ENCODE data around the gene SEPTIN8.

The SEPTIN8 gene

DNA sequence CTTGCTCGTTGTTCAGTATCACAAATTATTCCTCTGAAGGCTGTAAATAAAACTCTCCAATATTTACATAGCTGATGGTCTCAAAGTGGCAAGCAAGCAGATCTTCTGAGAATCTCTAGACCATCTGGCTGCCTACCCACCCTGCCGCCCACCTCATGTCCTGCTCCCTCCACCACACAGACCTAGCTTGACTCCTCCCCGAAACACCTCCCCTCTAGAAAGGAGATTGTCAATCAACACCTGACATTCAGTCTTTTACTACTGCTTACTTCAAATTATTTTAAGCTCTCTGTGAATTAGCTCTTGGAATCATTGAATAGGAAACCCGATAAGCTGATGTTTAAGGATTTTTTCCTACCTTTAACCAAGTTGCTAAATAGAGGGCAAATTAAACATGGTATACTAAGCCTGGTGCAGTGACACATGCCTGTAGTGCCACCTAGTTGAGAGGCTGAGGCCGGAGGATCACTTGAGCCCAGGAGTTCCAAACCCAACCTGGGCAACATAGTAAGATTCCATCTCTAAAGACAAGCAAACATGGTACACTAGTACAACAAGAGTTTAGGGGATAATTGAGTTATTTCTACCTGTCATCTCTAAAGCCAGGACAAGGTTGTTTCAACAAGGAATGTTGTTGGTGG, 25.1 kb upstream of the SEPTIN8 start:
- Mint-ChIP-seq H3K4me3 (no peak overlapping the region), H3K27ac (peak overlapping the region; percentile 26)

GRCh38 chr5:132800545-132800944, 23.5 kb upstream of the SEPTIN8 start:
- no peaks in the 10 kb centered on the region for H3K36me3 Mint-ChIP-seq (ENCODE audit: low read depth)
- H3K4me3 Mint-ChIP-seq, result no peak overlapping the region
- H3K27ac Mint-ChIP-seq, result no peak overlapping the region
- no peaks in the 10 kb centered on the region for H3K9me3 Mint-ChIP-seq
- peaks cover 41% of the 10 kb centered on the region for H3K27me3 Mint-ChIP-seq
- H3K4me1 Mint-ChIP-seq (ENCODE audit: low read depth), result no peaks in the 10 kb centered on the region

More for the DNA sequence above, 25.1 kb upstream of the SEPTIN8 start:
- H3K9me3 Mint-ChIP-seq, result no peaks in the 10 kb centered on the region
- no peaks in the 10 kb centered on the region for H3K36me3 Mint-ChIP-seq (ENCODE audit: low read depth)
- no peaks in the 10 kb centered on the region for H3K4me1 Mint-ChIP-seq (ENCODE audit: low read depth)
- H3K27me3 Mint-ChIP-seq, result peaks cover 46% of the 10 kb centered on the region

GRCh38 chr5:132799392-132799791, 22.4 kb upstream of the SEPTIN8 start:
- Mint-ChIP-seq H3K4me3 (no peak overlapping the region), H3K4me1 (ENCODE audit: low read depth) (no peaks in the 10 kb centered on the region), H3K27me3 (peaks cover 35% of the 10 kb centered on the region), H3K9me3 (no peaks in the 10 kb centered on the region), H3K36me3 (ENCODE audit: low read depth) (no peaks in the 10 kb centered on the region), H3K27ac (no peak overlapping the region)

DNA sequence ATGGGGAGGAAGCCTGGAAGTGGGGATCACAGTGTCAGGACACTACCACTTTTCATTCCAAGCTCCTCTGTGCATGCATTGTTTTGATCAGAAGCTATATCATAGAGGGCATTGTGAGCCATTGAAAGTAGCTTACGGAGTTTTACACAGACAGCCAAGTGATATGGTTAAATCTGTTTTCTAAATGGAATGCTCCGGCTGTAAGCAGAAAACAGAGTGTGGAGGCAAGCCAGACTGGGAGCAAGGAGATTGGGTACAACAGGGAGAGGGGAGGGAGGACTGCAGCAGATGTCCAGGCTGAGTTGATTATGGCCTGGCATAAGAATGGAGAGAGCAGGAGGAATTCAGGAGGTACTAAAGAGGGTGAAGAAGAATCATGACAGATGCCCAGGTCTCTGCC, 20.6 kb upstream of the SEPTIN8 start:
- Mint-ChIP-seq H3K4me3 (no peak overlapping the region), H3K36me3 (ENCODE audit: low read depth) (no peaks in the 10 kb centered on the region), H3K4me1 (ENCODE audit: low read depth) (no peaks in the 10 kb centered on the region), H3K27ac (no peak overlapping the region), H3K27me3 (peaks cover 29% of the 10 kb centered on the region), H3K9me3 (no peaks in the 10 kb centered on the region)

GRCh38 chr5:132791026-132791425, 14.0 kb upstream of the SEPTIN8 start:
- no peaks in the 10 kb centered on the region for H3K9me3 Mint-ChIP-seq
- H3K36me3 Mint-ChIP-seq (ENCODE audit: low read depth), result no peaks in the 10 kb centered on the region
- H3K27ac Mint-ChIP-seq, result no peak overlapping the region
- H3K27me3 Mint-ChIP-seq, result peaks cover 35% of the 10 kb centered on the region
- no peaks in the 10 kb centered on the region for H3K4me1 Mint-ChIP-seq (ENCODE audit: low read depth)
- H3K4me3 Mint-ChIP-seq, result no peak overlapping the region

DNA sequence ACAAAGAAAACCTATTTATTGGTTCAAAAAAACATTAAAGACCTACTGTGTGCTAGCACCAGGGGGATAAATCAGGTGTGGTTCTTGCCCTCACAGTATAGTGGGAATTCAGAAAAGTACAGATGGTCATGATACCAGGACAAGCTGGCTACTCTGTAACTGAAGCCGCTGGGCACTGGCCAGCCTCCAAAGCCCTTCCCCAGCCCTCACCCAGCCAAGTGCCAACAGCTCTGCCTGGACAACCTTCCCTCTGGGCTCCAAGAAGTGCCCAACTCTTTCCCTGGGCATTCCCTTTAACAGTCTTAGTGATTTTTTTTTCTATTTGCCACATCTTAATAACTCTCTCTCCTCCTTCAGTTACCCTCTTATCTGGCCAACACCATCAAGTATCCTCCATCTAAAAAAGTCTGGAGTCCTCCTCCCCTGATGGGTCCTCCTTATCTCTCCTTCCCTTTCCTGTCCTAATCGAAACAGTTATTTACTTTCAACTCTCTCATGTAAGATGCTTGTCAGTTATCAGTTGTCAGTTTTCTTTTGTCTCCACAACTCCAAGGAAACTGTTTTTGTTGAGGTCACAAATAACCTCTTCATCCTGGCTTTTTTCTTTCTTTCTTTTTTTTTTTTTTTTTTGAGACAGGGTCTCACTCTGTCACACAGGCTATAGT, 13.3 kb upstream of the SEPTIN8 start:
- H3K4me3 Mint-ChIP-seq, result no peak overlapping the region
- peaks cover 42% of the 10 kb centered on the region for H3K27me3 Mint-ChIP-seq
- no peaks in the 10 kb centered on the region for H3K9me3 Mint-ChIP-seq
- no peaks in the 10 kb centered on the region for H3K4me1 Mint-ChIP-seq (ENCODE audit: low read depth)
- H3K36me3 Mint-ChIP-seq (ENCODE audit: low read depth), result no peaks in the 10 kb centered on the region
- H3K27ac Mint-ChIP-seq, result no peak overlapping the region

DNA sequence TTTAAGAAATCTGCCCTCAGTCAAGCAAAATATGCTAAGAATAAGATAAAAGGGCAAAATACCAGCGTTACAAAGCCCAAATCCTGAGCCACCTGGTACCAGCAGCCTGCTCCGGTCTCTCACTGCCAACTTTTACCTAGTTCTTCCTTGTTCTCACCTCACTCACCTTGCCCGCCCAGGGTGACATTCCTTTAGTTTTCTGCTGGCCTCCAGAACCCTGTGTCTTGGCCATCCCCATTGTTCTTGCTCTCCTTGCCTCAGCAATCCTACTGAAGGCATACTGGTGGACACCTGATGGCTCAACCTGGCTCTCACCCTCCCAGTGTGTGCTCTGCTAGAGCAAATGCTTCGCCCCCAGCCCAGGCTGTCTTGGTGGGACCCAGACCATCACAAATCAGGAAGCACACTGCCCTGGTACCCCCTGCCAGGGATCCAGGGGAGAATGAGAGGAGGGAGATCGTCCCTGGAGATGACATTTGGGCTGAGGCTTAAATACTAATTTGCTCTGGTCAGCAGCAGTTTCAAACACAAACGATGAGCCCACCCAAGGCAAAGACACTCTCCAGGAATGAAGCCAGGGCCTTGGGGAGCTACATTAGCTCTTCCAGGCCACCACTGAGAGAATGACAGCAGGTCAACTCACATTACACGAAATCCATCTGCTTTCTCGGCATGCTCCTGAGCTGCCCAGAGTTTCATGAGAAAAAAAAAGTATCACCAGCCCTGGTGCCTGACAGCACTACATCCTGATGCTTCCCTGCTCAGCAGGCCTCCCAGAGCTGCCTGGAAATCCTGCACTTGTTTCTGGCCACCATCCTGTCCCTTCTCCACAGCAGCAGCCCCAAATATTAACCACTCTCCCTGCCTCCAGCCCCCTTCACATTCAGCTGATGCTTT, 12.2 kb upstream of the SEPTIN8 start:
- Mint-ChIP-seq H3K9me3 (no peaks in the 10 kb centered on the region), H3K27me3 (peaks cover 45% of the 10 kb centered on the region), H3K4me3 (no peak overlapping the region), H3K4me1 (ENCODE audit: low read depth) (no peaks in the 10 kb centered on the region), H3K27ac (no peak overlapping the region), H3K36me3 (ENCODE audit: low read depth) (no peaks in the 10 kb centered on the region)

GRCh38 chr5:132788508-132788907, 11.5 kb upstream of the SEPTIN8 start:
- H3K9me3 Mint-ChIP-seq, result no peaks in the 10 kb centered on the region
- H3K4me3 Mint-ChIP-seq, result no peak overlapping the region
- H3K27ac Mint-ChIP-seq, result no peak overlapping the region
- H3K27me3 Mint-ChIP-seq, result peaks cover 41% of the 10 kb centered on the region
- H3K4me1 Mint-ChIP-seq (ENCODE audit: low read depth), result no peaks in the 10 kb centered on the region
- H3K36me3 Mint-ChIP-seq (ENCODE audit: low read depth), result no peaks in the 10 kb centered on the region

- Mint-ChIP-seq H3K36me3 (ENCODE audit: low read depth) (no peaks in the 10 kb centered on the region), H3K27me3 (peaks cover 34% of the 10 kb centered on the region), H3K4me1 (ENCODE audit: low read depth) (no peaks in the 10 kb centered on the region), H3K4me3 (no peak overlapping the region), H3K27ac (no peak overlapping the region), H3K9me3 (no peaks in the 10 kb centered on the region)
Measured at GRCh38 chr5:132787076-132787475, 10.0 kb upstream of the SEPTIN8 start.

GRCh38 chr5:132785864-132786263, 8.8 kb upstream of the SEPTIN8 start:
- no peak overlapping the region for H3K4me3 Mint-ChIP-seq
- no peaks in the 10 kb centered on the region for H3K36me3 Mint-ChIP-seq (ENCODE audit: low read depth)
- peaks cover 41% of the 10 kb centered on the region for H3K27me3 Mint-ChIP-seq
- no peaks in the 10 kb centered on the region for H3K9me3 Mint-ChIP-seq
- peaks cover under 1% of the 10 kb centered on the region for H3K4me1 Mint-ChIP-seq (ENCODE audit: low read depth)
- no peak overlapping the region for H3K27ac Mint-ChIP-seq

- Mint-ChIP-seq H3K27ac (no peak overlapping the region), H3K27me3 (peaks cover 43% of the 10 kb centered on the region), H3K4me1 (ENCODE audit: low read depth) (peaks cover 5% of the 10 kb centered on the region)
Measured at GRCh38 chr5:132785365-132785764, 8.3 kb upstream of the SEPTIN8 start.

GRCh38 chr5:132782101-132782500, 5.1 kb upstream of the SEPTIN8 start:
- Mint-ChIP-seq H3K27ac (no peak overlapping the region), H3K36me3 (ENCODE audit: low read depth) (no peaks in the 10 kb centered on the region), H3K4me3 (no peak overlapping the region), H3K4me1 (ENCODE audit: low read depth) (peaks cover 12% of the 10 kb centered on the region), H3K9me3 (no peaks in the 10 kb centered on the region), H3K27me3 (peaks cover 61% of the 10 kb centered on the region)

More at GRCh38 chr5:132785365-132785764, 8.3 kb upstream of the SEPTIN8 start:
- Mint-ChIP-seq H3K36me3 (ENCODE audit: low read depth) (no peaks in the 10 kb centered on the region), H3K4me3 (no peak overlapping the region), H3K9me3 (no peaks in the 10 kb centered on the region)

DNA sequence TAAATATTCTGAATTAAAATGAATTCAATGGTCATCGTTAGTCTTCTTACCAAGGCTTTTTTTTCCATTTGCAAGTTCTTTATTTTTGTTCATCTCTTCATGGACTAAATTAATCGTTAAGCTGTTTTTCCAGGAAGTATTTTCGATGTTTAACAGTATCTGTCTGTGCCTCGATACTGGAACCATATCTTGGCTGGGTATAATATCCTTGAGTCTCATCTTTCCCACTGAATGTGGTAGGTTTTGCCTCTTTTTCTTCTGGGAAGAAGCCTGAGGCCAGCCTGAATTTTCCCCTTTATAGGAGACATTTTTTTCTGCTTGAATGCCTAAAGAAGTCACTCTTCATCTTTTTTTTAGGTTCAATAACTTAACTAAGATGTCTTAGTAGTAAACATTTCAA, 4.0 kb upstream of the SEPTIN8 start:
- Mint-ChIP-seq H3K36me3 (ENCODE audit: low read depth) (no peaks in the 10 kb centered on the region), H3K4me1 (ENCODE audit: low read depth) (peaks cover 12% of the 10 kb centered on the region), H3K27me3 (peaks cover 57% of the 10 kb centered on the region), H3K27ac (no peak overlapping the region), H3K4me3 (no peak overlapping the region), H3K9me3 (no peaks in the 10 kb centered on the region)

DNA sequence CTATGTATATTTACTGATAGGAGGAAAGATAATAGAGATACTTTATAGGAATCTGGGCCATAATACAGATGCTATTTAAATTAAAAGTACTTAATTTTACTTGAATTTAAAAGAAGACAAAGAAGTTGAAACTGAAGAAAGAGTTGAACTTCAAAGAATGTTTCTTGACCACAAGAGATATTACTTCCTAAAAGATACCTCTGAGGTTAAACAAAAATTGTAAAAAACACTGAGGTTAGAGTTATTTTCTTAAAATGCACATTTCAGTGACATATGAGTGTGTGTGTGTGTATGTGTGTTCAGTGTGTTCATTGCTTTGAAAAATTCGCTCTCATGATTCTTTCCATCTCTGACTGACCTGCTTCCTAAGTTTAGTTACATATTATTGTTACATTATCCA, 3.5 kb upstream of the SEPTIN8 start:
- no peaks in the 10 kb centered on the region for H3K36me3 Mint-ChIP-seq (ENCODE audit: low read depth)
- peaks cover 54% of the 10 kb centered on the region for H3K27me3 Mint-ChIP-seq
- no peaks in the 10 kb centered on the region for H3K9me3 Mint-ChIP-seq
- H3K27ac Mint-ChIP-seq, result no peak overlapping the region
- no peak overlapping the region for H3K4me3 Mint-ChIP-seq
- H3K4me1 Mint-ChIP-seq (ENCODE audit: low read depth), result peaks cover 12% of the 10 kb centered on the region

DNA sequence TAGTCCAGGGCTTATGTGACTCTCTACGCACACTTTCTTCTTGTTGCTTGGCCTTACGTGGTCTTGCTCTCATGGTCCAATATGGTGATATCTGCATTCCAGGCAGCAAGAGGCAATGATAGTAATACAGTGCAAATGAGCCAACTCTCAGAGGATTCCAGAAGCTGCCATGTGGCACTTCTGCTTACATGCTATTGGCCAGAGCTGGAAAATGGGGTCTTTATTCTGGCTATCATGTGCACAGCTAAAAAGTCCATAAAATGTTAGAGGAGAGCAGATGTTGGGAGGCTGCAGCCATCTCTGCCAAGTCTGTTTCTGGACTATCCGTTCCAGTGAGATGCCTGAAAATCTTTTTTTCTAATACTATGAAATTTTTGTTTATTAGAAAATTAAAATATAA, 2.9 kb upstream of the SEPTIN8 start:
- Mint-ChIP-seq H3K9me3 (no peaks in the 10 kb centered on the region), H3K4me3 (no peak overlapping the region), H3K27me3 (peaks cover 52% of the 10 kb centered on the region), H3K4me1 (ENCODE audit: low read depth) (peaks cover 12% of the 10 kb centered on the region), H3K36me3 (ENCODE audit: low read depth) (no peaks in the 10 kb centered on the region), H3K27ac (no peak overlapping the region)

All from stimulated activated naive CD8-positive, alpha-beta T cell treated with anti-CD3 and anti-CD28 coated beads, Interleukin-15, Interleukin-2, amounts not matched to agents 100 ng/mL and 50 ng/mL, for 24 hours (primary cell).